GF-D8 (cell line): ENCODE results near the gene GLIPR1.
"Not testable (repeated sequence)": the region's sequence is repeated elsewhere in the genome, so short reads cannot be mapped to it uniquely, and the experiment has no call there.

Source experiments
- DNase-seq: peaks from one replicate; lab custom pipeline; 2025; lab: John Stamatoyannopoulos, UW

The GLIPR1 gene

GRCh38 chr12:75522124-75522523 lies 41.6 kb downstream of the GLIPR1 start:
- DNase-seq, result not testable (repeated sequence)

- no peak for DNase-seq
Observed at GRCh38 chr12:75525263-75525662, 44.7 kb downstream of the GLIPR1 start.

GRCh38 chr12:75526655-75527511 lies 46.3 kb downstream of the GLIPR1 start:
- no peak for DNase-seq

- DNase-seq, result no peak
Observed at GRCh38 chr12:75528272-75528671, 47.7 kb downstream of the GLIPR1 start.

- DNase-seq, result no peak
Observed at GRCh38 chr12:75528692-75529091, 48.1 kb downstream of the GLIPR1 start.

GRCh38 chr12:75529316-75529715 lies 48.8 kb downstream of the GLIPR1 start:
- no peak for DNase-seq

GRCh38 chr12:75529826-75530225 lies 49.3 kb downstream of the GLIPR1 start:
- no peak for DNase-seq

- no peak for DNase-seq
Observed at GRCh38 chr12:75533239-75533638, 52.7 kb downstream of the GLIPR1 start.

- no peak for DNase-seq
Observed at GRCh38 chr12:75539889-75540288, 59.3 kb downstream of the GLIPR1 start.

- no peak for DNase-seq
Observed at GRCh38 chr12:75542942-75543341, 62.4 kb downstream of the GLIPR1 start.

GRCh38 chr12:75543529-75543928 lies 63.0 kb downstream of the GLIPR1 start:
- no peak for DNase-seq

- DNase-seq, result no peak
Observed at GRCh38 chr12:75545636-75546035, 65.1 kb downstream of the GLIPR1 start.

GRCh38 chr12:75548879-75549278 lies 68.3 kb downstream of the GLIPR1 start:
- no peak for DNase-seq

- DNase-seq, result no peak
Observed at GRCh38 chr12:75549989-75550388, 69.4 kb downstream of the GLIPR1 start.

- no peak for DNase-seq
Observed at GRCh38 chr12:75550401-75551240, 70.1 kb downstream of the GLIPR1 start.

- DNase-seq, result no peak
Observed at GRCh38 chr12:75551477-75551876, 70.9 kb downstream of the GLIPR1 start.

- no peak for DNase-seq
Observed at GRCh38 chr12:75553398-75553797, 72.8 kb downstream of the GLIPR1 start.
